VCaP (cell line): ENCODE results near the gene POLD2.

ENCODE experiments used
- H3K27ac ChIP-seq: fragments of 450-650 bp; 2 replicates; pipeline ENCODE4 v1.5.1; 2017
- TF ChIP-seq, protein P1 (sequence below): fragments of 450-650 bp; conservative IDR thresholded peaks from 2 replicates; pipeline ENCODE4 v1.5.1; 2017; ENCODE audit warnings: mild to moderate bottlenecking, moderate library complexity

The POLD2 gene

DNA sequence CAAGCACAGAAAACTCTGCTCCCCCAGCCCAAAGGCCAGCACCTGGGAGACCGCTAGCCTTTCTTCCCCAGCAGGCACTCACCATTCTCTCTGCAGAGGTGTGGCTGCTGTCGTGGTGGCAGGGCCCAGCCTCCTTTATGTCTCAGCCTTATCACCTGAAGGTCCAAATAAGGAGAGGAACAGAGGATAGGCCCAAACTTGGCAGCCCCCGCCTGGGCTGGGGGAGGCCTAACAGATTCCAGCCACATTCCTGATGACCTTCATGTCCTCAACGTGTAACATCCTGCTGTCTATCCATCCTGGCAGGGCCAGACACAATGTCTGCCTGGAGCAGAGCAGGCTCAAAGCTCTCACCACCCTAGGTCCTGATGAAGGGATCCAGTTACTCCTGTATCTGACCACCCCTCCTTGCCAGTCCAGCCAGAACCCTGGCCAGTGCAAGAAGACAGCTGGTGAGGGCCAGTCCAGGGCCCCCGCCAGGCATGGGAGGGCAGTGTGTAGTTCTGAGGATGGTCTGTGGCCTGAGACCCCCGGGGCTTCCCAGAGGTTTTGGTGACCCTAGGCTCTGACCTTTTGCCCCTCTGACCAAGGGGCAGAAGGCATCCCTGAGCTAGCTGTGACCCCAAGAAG, 18.0 kb upstream of the POLD2 start, which contains the start of gene MYL7:
Gene MYL7 (minus strand): TSS at position 112 of the 630 bp plus-strand sequence. CDS start 27 bp downstream, at position 85.
- H3K27ac ChIP-seq = no peak within 1 kb of the TSS
- TF ChIP-seq, protein P1, sequence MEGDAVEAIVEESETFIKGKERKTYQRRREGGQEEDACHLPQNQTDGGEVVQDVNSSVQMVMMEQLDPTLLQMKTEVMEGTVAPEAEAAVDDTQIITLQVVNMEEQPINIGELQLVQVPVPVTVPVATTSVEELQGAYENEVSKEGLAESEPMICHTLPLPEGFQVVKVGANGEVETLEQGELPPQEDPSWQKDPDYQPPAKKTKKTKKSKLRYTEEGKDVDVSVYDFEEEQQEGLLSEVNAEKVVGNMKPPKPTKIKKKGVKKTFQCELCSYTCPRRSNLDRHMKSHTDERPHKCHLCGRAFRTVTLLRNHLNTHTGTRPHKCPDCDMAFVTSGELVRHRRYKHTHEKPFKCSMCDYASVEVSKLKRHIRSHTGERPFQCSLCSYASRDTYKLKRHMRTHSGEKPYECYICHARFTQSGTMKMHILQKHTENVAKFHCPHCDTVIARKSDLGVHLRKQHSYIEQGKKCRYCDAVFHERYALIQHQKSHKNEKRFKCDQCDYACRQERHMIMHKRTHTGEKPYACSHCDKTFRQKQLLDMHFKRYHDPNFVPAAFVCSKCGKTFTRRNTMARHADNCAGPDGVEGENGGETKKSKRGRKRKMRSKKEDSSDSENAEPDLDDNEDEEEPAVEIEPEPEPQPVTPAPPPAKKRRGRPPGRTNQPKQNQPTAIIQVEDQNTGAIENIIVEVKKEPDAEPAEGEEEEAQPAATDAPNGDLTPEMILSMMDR = no peak

DNA sequence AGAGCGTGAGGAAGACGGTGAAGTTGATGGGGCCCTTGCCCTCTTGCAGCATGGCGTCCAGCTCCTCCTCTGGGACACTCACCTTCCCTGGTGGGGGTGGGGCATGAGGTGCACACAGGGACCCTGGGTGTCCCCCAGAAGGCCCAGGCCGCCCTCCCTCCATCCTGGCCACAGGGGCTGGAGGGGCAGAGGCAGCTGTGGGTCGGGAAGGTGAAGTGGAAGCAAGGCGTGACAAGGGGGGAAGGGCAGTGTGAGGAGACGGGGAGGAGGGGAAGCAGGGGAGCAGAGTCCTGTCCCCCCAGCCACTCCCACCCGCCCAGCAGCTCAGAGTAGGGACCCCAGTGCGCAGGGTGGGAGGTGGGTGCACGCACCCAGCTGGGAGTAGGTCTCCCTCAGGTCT, 17.0 kb upstream of the POLD2 start:
- no peak overlapping the region for H3K27ac ChIP-seq
- TF ChIP-seq, protein P1 = no peak

DNA sequence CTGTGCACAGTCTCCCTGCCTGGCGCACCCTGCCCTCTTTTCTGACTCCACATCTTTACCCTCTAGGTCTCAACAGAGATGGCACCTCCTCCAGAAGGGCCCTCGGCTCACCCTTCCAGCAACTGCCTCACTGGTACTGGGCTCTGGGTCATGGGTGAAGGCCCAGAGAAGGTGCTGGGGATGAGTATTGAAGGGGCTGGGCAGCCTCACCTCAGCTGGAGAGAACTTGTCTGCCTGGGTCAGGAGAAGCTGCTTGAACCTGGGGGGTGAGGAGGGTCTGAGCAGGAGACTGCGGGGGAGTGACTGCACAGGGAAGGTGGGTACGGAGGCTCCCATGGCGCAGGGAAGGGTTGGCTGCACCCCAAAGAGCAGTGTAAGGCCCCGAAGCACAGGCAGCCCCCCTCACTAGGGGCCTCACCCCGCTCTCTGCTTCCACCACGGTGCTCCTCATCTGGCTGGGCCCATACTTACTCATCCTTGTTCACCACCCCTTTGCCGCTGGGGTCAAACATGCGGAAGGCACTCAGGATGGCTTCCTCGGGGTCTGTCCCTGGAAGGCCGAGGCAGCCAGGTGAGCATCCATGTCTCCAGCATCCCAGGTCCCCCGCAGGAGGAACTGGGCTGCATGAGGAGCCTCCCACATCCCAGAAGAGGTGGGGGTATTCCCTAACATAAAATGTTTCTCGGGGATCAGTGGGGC, 16.1 kb upstream of the POLD2 start:
- H3K27ac ChIP-seq = no peak overlapping the region
- TF ChIP-seq, protein P1 = no peak

GRCh38 chr7:44138698-44139097, 15.3 kb upstream of the POLD2 start:
- H3K27ac ChIP-seq = no peak overlapping the region
- TF ChIP-seq, protein P1 = no peak

- H3K27ac ChIP-seq = no peak overlapping the region
- TF ChIP-seq, protein P1 = no peak
Observed at GRCh38 chr7:44136731-44137130, 13.4 kb upstream of the POLD2 start.

DNA sequence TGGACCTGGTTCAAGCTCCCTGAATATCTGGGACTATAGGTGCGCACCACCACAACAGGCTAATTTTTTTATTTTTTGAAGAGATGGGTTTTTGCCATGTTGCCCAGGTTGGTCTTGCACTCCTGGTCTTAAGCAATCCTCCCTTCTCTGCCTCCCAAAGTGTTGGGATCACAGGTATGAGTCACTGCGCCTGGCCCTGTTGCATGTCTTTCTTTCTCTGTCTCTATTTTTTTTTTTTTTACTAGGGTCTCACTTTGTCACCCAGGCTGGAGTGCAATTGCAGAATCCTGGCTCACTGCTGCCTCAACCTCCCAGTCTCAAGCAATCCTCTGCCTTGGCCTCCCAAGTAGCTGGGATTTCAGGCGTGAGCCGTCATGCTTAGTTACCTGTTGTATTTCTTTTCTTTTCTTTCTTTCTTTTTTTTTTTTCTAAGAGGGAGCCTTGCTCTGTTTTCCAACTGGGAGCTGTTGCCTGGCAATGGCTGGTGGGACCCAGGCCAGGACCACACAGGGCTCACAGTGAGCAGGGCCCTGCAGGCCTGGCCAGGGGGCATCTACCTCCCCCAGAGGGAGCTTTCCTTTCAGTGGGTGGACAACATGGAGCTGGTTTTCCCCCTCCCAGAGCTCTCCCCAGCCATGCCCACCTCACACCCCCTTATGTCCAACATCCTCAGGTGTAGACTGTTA, 11.7 kb upstream of the POLD2 start:
- TF ChIP-seq, protein P1 = no peak

DNA sequence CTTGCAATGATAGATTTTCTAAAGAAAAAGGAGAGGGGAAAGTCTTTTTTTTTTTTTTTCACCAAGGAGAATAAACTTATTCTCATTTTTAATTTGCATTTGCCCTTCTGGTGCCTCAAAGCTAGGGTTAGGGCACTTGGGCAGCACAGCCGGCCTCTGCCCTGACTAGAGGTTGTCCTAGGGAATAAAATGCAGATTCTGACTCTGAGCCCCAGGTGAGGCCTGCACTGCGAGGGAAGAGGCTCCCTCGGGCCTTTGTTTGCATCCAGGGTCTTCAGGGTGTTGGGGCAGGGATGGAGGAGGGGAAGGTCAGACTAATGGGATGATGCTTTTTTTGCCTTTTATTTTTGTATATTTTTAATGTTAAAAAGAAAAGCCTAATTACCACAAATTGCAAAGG, 9.9 kb upstream of the POLD2 start:
- no peak overlapping the region for H3K27ac ChIP-seq
- TF ChIP-seq, protein P1 = no peak

More for the DNA sequence above, 11.7 kb upstream of the POLD2 start:
- no peak overlapping the region for H3K27ac ChIP-seq
